ENCODE measurements around the gene QTRT2.

DNA sequence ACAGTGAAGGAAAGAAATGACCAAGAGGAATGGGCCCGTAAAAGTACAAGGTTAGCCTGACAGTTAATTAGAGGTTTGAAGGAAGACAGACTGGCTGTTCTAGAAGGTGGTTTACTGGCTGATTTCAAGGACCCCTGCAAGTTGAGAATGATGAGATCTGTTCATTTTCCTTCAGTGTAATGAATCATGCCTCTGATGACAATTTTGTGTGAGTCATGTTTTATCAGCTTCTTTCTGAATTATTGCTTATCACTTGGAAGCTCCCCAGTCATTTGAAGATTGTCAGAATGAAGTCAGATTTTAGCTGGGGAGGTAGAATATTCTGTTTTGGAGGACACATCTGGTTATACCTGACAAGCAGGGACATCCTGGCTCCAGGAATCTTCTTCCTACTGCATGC lies 71.7 kb downstream of the QTRT2 start:
- TF ChIP-seq, protein P1, sequence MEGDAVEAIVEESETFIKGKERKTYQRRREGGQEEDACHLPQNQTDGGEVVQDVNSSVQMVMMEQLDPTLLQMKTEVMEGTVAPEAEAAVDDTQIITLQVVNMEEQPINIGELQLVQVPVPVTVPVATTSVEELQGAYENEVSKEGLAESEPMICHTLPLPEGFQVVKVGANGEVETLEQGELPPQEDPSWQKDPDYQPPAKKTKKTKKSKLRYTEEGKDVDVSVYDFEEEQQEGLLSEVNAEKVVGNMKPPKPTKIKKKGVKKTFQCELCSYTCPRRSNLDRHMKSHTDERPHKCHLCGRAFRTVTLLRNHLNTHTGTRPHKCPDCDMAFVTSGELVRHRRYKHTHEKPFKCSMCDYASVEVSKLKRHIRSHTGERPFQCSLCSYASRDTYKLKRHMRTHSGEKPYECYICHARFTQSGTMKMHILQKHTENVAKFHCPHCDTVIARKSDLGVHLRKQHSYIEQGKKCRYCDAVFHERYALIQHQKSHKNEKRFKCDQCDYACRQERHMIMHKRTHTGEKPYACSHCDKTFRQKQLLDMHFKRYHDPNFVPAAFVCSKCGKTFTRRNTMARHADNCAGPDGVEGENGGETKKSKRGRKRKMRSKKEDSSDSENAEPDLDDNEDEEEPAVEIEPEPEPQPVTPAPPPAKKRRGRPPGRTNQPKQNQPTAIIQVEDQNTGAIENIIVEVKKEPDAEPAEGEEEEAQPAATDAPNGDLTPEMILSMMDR (IDR thresholded peaks at IDR 0.05 in 4 of 5, conservative IDR thresholded peaks at IDR 0.05 in 1 of 5), result no peak
- no peak for TF ChIP-seq POLR2A (IDR thresholded peaks at IDR 0.05)
